HS-5 (cell line): ENCODE results near the gene IL17C.

Experiments
- DNase-seq: peaks from one replicate; pipeline ENCODE4 v3.0.0-alpha.2; 2012; ENCODE audit warnings: low read depth

Gene IL17C

DNA sequence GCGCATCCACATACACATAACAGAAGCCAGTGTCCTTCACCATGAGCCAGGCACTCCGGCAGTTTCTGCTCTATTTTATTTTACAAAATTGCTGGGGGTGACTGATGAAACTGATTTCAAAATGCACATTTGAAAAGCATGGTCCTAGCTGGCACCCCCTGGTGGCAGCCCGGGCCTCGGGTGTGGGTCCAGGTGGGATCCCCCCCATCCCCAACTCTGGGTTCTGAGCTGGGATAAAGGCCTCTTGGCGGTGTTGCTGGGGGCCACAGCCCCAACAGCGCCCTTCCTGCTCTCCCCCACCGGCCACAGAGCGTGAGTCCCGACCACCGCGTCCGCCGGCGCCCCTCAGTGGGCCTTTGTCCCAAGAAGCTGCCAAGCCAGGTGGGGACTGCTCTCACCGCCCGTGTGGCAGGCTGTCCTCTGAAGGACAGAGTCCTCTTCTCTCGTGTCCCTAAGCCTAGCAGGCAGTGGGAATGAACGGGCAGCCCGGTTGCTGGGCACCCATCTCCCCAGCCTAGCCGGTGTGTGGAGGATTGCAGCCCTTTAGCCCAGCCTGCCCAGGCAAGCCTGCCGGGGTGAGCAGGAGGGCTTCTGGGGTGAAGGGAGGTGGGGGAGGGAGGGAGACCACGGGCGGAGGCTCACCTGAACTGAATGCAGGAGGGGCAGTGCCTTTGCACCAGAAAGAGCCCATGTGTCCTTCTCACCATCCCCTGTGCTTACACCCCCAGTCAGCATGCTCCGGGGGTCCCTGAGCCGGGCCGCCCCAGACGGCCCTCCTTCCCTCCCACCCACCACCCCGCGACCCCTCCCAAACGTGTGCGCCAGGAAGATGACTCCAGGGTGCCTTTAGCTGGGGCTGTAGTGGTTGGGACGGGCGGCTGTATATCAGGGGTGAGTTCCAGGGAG, 47.0 kb downstream of the IL17C start:
- no peak for DNase-seq

DNA sequence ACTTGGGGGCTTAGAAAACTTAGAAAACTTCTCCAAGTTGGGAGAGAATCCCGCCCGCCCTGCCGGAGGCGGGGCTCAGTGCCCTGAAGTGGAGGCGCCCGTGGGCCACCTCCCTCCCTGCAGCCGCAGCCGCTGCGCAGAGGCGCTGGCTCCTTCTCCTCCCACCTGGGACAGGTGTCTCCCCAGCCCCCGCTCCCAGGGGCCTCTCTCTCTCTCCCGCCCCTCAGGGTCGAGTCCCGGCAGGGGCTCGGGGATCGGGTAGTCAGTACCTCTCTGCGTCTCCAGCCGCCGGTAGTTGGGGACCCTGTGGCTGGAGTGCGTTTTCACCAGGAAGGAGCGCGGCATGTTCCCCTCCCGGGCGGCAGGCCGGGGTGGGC, 47.7 kb downstream of the IL17C start:
- DNase-seq, result no peak

DNA sequence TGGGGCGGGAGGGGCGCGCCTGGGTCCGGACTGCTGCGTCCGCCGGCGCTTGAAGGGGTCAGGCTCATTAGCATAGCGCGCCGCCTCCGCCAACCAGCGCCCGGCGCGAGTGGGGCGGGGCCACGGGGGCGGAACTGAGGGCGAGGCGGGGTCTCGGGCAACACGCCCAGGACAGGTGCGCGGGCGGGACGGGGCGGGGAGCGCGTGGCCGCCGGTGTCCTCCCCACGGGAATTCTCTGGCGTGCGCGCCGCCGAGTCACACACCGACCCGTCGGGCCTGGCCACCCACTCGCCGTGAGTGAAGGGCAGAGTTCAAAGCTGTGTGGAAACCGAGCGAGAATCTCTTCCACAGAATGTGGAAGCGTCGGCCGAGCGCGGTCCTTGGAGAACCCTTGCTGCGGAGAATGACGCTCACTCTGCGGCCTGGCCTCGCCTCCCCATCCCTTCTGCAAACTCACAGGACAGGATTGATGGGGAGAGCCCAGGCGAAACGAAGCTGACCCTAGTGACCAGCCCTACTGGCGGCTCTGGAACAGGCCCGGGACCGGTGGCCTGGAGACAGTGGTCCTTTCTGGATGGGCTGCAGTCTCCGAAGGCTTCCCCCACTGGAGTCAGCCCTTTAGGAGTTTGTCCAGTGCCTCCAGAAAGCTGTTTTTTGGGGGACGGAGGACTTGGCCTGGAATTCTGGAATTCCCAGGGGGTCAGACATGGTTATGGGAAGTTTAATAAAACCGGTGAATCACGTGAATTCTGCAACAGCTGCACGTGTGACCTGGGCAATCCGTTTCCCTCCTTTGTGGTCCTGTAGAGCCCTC, 48.3 kb downstream of the IL17C start, which contains the start of gene SNAI3:
TSS of gene SNAI3 (minus strand) at position 69 of the 815 bp plus-strand sequence. CDS start 101 bp downstream, outside the sequence.
- no peak for DNase-seq

DNA sequence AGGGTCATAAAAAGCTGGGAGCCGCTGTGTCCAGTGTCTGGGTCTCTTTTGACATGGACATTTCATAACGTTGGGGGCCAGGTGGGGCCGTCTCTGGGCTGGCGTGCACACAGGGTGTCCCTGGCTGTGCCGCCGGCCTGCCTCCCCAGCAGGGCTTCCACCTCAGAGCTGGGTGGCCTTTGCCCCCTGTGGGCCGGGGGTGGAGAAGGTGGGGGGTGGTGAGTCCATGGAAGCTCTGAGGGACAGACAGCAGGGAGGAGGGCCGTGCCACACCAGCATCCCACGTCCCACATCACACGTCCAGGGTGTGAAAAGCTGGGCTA, 48.8 kb downstream of the IL17C start:
- DNase-seq, result no peak

DNA sequence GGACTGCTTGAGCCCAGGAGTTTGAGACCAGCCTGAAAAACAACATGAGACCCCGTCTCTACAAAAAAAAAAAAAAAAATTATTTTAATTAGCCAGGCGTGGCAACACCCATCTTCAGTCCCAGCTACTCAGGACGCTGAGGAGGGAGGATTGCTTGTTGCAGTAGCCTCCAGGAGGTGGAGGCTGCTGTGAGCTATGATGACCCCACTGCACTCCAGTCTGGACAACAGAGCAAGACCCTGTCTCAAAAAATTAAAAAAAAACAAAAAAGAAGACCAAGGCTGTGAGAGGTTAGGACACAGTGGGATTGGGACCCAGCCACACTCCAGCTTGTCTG, 49.3 kb downstream of the IL17C start:
- DNase-seq, result no peak

DNA sequence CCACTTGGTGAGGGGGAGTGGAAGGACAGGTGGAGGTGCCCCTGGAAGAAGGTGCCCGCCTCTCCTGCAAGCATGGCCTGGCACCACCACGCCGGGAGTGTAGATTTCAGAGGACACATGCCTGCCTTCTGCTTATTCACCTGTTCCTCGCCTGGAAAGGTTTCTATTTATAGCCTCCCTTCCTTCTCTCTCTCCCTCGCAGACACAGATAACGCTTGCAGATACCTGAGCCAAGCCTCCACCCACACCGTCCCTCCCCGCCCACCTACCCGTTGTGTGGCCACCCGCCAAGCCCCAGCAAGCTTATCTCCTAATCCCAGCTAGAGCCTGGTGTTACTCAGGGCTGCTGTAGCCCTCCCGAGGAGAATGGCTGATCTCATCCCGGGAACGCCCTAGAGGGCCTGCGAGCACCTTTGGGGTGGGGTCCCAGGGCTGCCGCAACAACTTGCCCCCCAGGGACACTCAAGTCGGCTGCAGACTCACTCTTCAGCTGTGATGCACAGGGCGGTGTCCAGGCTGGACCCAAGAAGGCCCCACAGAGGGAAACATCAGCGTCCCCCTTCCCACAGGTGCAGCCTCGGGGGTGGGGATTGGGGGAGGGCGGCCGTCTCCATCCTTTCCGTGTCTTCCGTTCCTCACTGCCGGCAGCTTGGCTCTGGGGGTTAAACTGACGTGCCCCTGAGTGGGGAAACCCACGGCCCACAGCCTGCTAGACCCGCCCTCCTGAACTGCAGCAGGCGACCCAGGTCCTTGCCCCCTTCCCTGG, 49.8 kb downstream of the IL17C start:
- DNase-seq, result no peak
